ENCODE data around the gene RNF217. TPM values are rescaled to one million over a fixed set of nuclear protein-coding genes. Genes with fewer than 3 reads are reported as not detected.

RNF217 gene
- total RNA-seq, 1 donor from 2014 or later: 50.7 TPM

GRCh38 chr6:124967444-124967843, 5.2 kb downstream of the RNF217 start:
- no peak for DNase-seq (ENCODE audit: low spot score)
- Mint-ChIP-seq H3K9me3 (ENCODE audit: unreplicated experiment) (no peaks in the 10 kb centered on the region), H3K27me3 (ENCODE audit: unreplicated experiment) (peaks cover 15% of the 10 kb centered on the region), H3K4me3 (ENCODE audit: unreplicated experiment) (no peak overlapping the region), H3K36me3 (ENCODE audit: low read depth, unreplicated experiment) (peaks cover 18% of the 10 kb centered on the region), H3K27ac (ENCODE audit: unreplicated experiment) (no peak overlapping the region), H3K4me1 (ENCODE audit: unreplicated experiment) (peaks cover 36% of the 10 kb centered on the region)
- TF ChIP-seq CTCF (IDR thresholded peaks at IDR 0.05; ENCODE audit: unreplicated experiment): no peak

- Mint-ChIP-seq H3K4me1 (ENCODE audit: unreplicated experiment) (peaks cover 32% of the 10 kb centered on the region), H3K36me3 (ENCODE audit: low read depth, unreplicated experiment) (peaks cover 15% of the 10 kb centered on the region), H3K27me3 (ENCODE audit: unreplicated experiment) (peaks cover 11% of the 10 kb centered on the region), H3K9me3 (ENCODE audit: unreplicated experiment) (no peaks in the 10 kb centered on the region), H3K27ac (ENCODE audit: unreplicated experiment) (no peak overlapping the region), H3K4me3 (ENCODE audit: unreplicated experiment) (peak overlapping the region; percentile 39)
- TF ChIP-seq CTCF (IDR thresholded peaks at IDR 0.05; ENCODE audit: unreplicated experiment): no peak
- DNase-seq (ENCODE audit: low spot score): no peak
These were observed 6.2 kb downstream of the RNF217 start for GRCh38 chr6:124968401-124968800.

GRCh38 chr6:124970243-124970642, 8.0 kb downstream of the RNF217 start:
- H3K9me3 Mint-ChIP-seq (ENCODE audit: unreplicated experiment): no peaks in the 10 kb centered on the region
- H3K4me1 Mint-ChIP-seq (ENCODE audit: unreplicated experiment): peaks cover 14% of the 10 kb centered on the region
- no peak overlapping the region for H3K4me3 Mint-ChIP-seq (ENCODE audit: unreplicated experiment)
- H3K27me3 Mint-ChIP-seq (ENCODE audit: unreplicated experiment): peaks cover 4% of the 10 kb centered on the region
- peaks cover 13% of the 10 kb centered on the region for H3K36me3 Mint-ChIP-seq (ENCODE audit: low read depth, unreplicated experiment)
- H3K27ac Mint-ChIP-seq (ENCODE audit: unreplicated experiment): no peak overlapping the region
- no peak for TF ChIP-seq CTCF (IDR thresholded peaks at IDR 0.05; ENCODE audit: unreplicated experiment)
- no peak for DNase-seq (ENCODE audit: low spot score)

- H3K36me3 Mint-ChIP-seq (ENCODE audit: low read depth, unreplicated experiment): peaks cover 14% of the 10 kb centered on the region
These were observed 8.5 kb downstream of the RNF217 start for GRCh38 chr6:124970763-124971162.

GRCh38 chr6:124973780-124974179, 11.5 kb downstream of the RNF217 start:
- Mint-ChIP-seq H3K4me3 (ENCODE audit: unreplicated experiment) (no peak overlapping the region), H3K27ac (ENCODE audit: unreplicated experiment) (no peak overlapping the region), H3K27me3 (ENCODE audit: unreplicated experiment) (no peaks in the 10 kb centered on the region), H3K36me3 (ENCODE audit: low read depth, unreplicated experiment) (peaks cover 33% of the 10 kb centered on the region), H3K9me3 (ENCODE audit: unreplicated experiment) (peaks cover 5% of the 10 kb centered on the region), H3K4me1 (ENCODE audit: unreplicated experiment) (no peaks in the 10 kb centered on the region)
- no peak for TF ChIP-seq CTCF (IDR thresholded peaks at IDR 0.05; ENCODE audit: unreplicated experiment)
- DNase-seq (ENCODE audit: low spot score): no peak

More at GRCh38 chr6:124970763-124971162, 8.5 kb downstream of the RNF217 start:
- peaks cover 1% of the 10 kb centered on the region for H3K27me3 Mint-ChIP-seq (ENCODE audit: unreplicated experiment)
- no peaks in the 10 kb centered on the region for H3K9me3 Mint-ChIP-seq (ENCODE audit: unreplicated experiment)
- TF ChIP-seq CTCF (IDR thresholded peaks at IDR 0.05; ENCODE audit: unreplicated experiment): no peak
- no peak overlapping the region for H3K27ac Mint-ChIP-seq (ENCODE audit: unreplicated experiment)
- H3K4me3 Mint-ChIP-seq (ENCODE audit: unreplicated experiment): no peak overlapping the region
- peaks cover 11% of the 10 kb centered on the region for H3K4me1 Mint-ChIP-seq (ENCODE audit: unreplicated experiment)
- DNase-seq (ENCODE audit: low spot score): no peak

All from endothelial cell (in vitro differentiated cells).